ENCODE data around the gene SLC16A14.
A peak's percentile ranks its signal among the peaks of the same experiment; 100 is the strongest.

SLC16A14 gene

DNA sequence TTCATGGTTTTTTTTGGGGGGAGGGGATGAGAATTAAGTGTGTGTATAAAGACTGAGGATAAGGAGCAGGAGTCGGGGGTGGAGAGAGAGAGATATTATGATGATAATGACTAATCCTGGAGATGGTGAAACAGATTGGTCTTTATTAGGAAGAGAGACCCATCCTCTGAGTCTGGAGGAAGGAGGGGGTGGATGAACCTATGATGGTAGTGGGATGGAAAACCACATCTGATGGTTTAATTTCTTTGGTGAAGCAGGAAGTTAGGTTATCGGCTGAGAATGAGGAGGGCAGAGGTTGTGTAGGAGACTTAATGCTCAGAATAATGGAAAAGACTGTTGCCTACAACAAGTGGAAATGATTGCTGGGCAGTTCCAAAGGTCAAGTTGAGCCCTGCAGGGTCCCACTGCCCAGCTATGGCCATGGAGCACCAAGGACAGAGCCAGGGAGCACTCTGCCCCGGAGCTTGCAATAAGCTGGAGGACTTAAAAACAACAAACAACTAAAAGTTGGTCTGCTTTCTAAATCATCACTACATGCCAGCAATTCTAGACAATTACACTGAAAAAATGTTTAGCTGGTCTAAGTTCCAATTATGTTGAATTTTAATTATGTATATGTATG, 7.9 kb downstream of the SLC16A14 start:
- TF ChIP-seq, protein P1, sequence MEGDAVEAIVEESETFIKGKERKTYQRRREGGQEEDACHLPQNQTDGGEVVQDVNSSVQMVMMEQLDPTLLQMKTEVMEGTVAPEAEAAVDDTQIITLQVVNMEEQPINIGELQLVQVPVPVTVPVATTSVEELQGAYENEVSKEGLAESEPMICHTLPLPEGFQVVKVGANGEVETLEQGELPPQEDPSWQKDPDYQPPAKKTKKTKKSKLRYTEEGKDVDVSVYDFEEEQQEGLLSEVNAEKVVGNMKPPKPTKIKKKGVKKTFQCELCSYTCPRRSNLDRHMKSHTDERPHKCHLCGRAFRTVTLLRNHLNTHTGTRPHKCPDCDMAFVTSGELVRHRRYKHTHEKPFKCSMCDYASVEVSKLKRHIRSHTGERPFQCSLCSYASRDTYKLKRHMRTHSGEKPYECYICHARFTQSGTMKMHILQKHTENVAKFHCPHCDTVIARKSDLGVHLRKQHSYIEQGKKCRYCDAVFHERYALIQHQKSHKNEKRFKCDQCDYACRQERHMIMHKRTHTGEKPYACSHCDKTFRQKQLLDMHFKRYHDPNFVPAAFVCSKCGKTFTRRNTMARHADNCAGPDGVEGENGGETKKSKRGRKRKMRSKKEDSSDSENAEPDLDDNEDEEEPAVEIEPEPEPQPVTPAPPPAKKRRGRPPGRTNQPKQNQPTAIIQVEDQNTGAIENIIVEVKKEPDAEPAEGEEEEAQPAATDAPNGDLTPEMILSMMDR (conservative IDR thresholded peaks at IDR 0.05; ENCODE audit: low read depth) = no peak
- no peak for DNase-seq (ENCODE audit: low spot score)
- no peak overlapping the region for H3K27ac ChIP-seq
- ChIA-PET CTCF (no interaction called here), POLR2A (ENCODE audit: low non-redundant PET) (no interaction called here)

- CTCF ChIA-PET = no interaction called here
- peak; percentile 75 for DNase-seq (ENCODE audit: low spot score)
These were observed 14.8 kb downstream of the SLC16A14 start for GRCh38 chr2:230053753-230054478.

GRCh38 chr2:230052299-230052698, 16.4 kb downstream of the SLC16A14 start:
- ChIA-PET CTCF (interaction anchor here (0.6 kb wide), 1 partner anchor 383 kb away, joined by 3 read pairs; no protein-coding TSS in a partner anchor), POLR2A (ENCODE audit: low non-redundant PET) (no interaction called here)
- no peak for DNase-seq (ENCODE audit: low spot score)
- no peak overlapping the region for H3K27ac ChIP-seq
- TF ChIP-seq, protein P1 (conservative IDR thresholded peaks at IDR 0.05; ENCODE audit: low read depth) = no peak

More at GRCh38 chr2:230053753-230054478, 14.8 kb downstream of the SLC16A14 start:
- POLR2A ChIA-PET (ENCODE audit: low non-redundant PET) = no interaction called here
- TF ChIP-seq, protein P1 (conservative IDR thresholded peaks at IDR 0.05; ENCODE audit: low read depth) = no peak
- H3K27ac ChIP-seq = peak overlapping the region; percentile 41

DNA sequence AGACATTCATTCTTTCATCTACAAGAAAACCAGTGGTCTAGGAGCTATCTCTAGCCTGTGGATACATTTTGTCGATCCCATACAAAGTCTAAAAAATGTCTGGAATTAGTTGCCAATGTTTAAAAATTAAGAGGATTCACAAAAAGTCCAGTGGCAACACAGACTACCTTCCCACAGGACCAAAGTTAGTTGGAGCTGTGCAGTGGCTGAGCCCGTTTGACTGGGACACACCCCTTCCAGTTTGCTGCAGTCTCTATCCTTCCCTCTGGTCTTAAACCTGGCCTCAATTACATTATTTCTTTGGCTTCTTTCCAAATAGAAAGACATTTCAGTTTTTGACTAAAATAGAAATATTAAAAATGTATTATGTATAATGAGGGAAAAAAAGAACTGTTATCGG, 18.6 kb downstream of the SLC16A14 start:
- TF ChIP-seq, protein P1 (conservative IDR thresholded peaks at IDR 0.05; ENCODE audit: low read depth) = no peak
- ChIA-PET CTCF (interaction anchor here (1.5 kb wide), 1 partner anchor 19 kb away, joined by 6 read pairs; the partner anchor contains the start of gene SLC16A14), POLR2A (ENCODE audit: low non-redundant PET) (no interaction called here)
- no peak for DNase-seq (ENCODE audit: low spot score)
- no peak overlapping the region for H3K27ac ChIP-seq

GRCh38 chr2:230048010-230048671, 20.6 kb downstream of the SLC16A14 start:
- POLR2A ChIA-PET (ENCODE audit: low non-redundant PET) = no interaction called here

DNA sequence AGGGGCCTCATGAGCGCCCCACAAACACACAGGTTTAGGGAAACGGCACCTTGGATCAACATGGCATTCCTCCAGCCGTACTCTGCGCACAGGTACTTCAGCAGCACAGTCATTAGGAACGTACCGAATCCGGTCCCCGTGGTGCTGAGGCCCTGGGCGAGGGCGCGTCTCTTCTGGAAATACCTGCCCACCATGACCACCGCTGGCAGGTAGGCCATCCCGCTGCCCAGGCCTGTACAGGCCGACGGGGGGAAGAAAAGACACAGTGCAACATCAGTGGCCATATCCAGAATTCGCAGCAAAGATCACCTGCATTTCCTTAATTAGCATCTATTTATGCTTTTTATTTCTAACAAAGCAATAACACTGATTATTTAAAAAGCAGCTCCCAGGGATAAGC, 22.2 kb downstream of the SLC16A14 start:
- ChIA-PET POLR2A (ENCODE audit: low non-redundant PET) (no interaction called here), CTCF (no interaction called here)
- TF ChIP-seq, protein P1 (conservative IDR thresholded peaks at IDR 0.05; ENCODE audit: low read depth) = no peak
- no peak for DNase-seq (ENCODE audit: low spot score)
- H3K27ac ChIP-seq = no peak overlapping the region

More at GRCh38 chr2:230048010-230048671, 20.6 kb downstream of the SLC16A14 start:
- CTCF ChIA-PET = interaction anchor here (0.6 to 0.7 kb wide), 3 partner anchors 90 to 441 kb away, joined by 3 to 8 read pairs (median 3); no protein-coding TSS in a partner anchor
- no peak overlapping the region for H3K27ac ChIP-seq
- no peak for DNase-seq (ENCODE audit: low spot score)
- TF ChIP-seq, protein P1 (conservative IDR thresholded peaks at IDR 0.05; ENCODE audit: low read depth) = no peak

All from RWPE1 (cell line).